ENCODE measurements around the gene PHF14.

PHF14 gene

GRCh38 chr7:11120068-11120664 lies 146.5 kb downstream of the PHF14 start:
- DNase-seq, result no peak

GRCh38 chr7:11120675-11121220 lies 147.1 kb downstream of the PHF14 start:
- DNase-seq, result no peak

GRCh38 chr7:11124856-11125559 lies 151.3 kb downstream of the PHF14 start:
- DNase-seq, result no peak

GRCh38 chr7:11127114-11127785 lies 153.6 kb downstream of the PHF14 start:
- DNase-seq, result no peak

- DNase-seq, result no peak
These were observed 154.3 kb downstream of the PHF14 start for GRCh38 chr7:11127988-11128387.

GRCh38 chr7:11128498-11128897 lies 154.8 kb downstream of the PHF14 start:
- no peak for DNase-seq

- DNase-seq, result no peak
These were observed 156.3 kb downstream of the PHF14 start for GRCh38 chr7:11130012-11130411.

- no peak for DNase-seq
These were observed 156.9 kb downstream of the PHF14 start for GRCh38 chr7:11130601-11131000.

GRCh38 chr7:11133436-11133959 lies 159.8 kb downstream of the PHF14 start:
- no peak for DNase-seq

- DNase-seq, result no peak
These were observed 161.9 kb downstream of the PHF14 start for GRCh38 chr7:11135573-11135972.

- no peak for DNase-seq
These were observed 167.9 kb downstream of the PHF14 start for GRCh38 chr7:11141541-11141940.

GRCh38 chr7:11153694-11154093 lies 180.0 kb downstream of the PHF14 start:
- no peak for DNase-seq

- no peak for DNase-seq
These were observed 182.2 kb downstream of the PHF14 start for GRCh38 chr7:11155883-11156282.

GRCh38 chr7:11161499-11161898 lies 187.8 kb downstream of the PHF14 start:
- DNase-seq, result no peak

GRCh38 chr7:11163220-11163619 lies 189.5 kb downstream of the PHF14 start:
- DNase-seq, result no peak

- no peak for DNase-seq
These were observed 192.4 kb downstream of the PHF14 start for GRCh38 chr7:11166051-11166450.

GRCh38 chr7:11168650-11169170 lies 195.0 kb downstream of the PHF14 start:
- peak; percentile 35 for DNase-seq

GRCh38 chr7:11170175-11170574 lies 196.5 kb downstream of the PHF14 start:
- peak; percentile 93 for DNase-seq

GRCh38 chr7:11170863-11171568 lies 197.3 kb downstream of the PHF14 start:
- DNase-seq, result no peak

- no peak for DNase-seq
These were observed 198.0 kb downstream of the PHF14 start for GRCh38 chr7:11171569-11172192.

- no peak for DNase-seq
These were observed 199.2 kb downstream of the PHF14 start for GRCh38 chr7:11172835-11173234.

GRCh38 chr7:11175371-11175770 lies 201.7 kb downstream of the PHF14 start:
- no peak for DNase-seq

Measured in NCI-H1092 treated with DMSO at 0.1 percent for 48 hours (cell line).